GM12891 (cell line): ENCODE results near the gene ZBTB4.

Source experiments
- PAX5 ChIP-seq: IDR thresholded peaks from 2 replicates; pipeline ENCODE4 v1.6.1; 2011; ENCODE audit warnings: low read length, moderate library complexity, mild to moderate bottlenecking; ENCODE audit not compliant: insufficient read depth, severe bottlenecking
- POLR2A ChIP-seq: IDR thresholded peaks from 2 replicates; pipeline ENCODE4 v1.6.1; 2011; ENCODE audit warnings: low read depth, low read length, control low read depth
- POLR2AphosphoS5 ChIP-seq: IDR thresholded peaks from 2 replicates; pipeline ENCODE4 v1.6.1; 2011; ENCODE audit warnings: low read depth, low read length, control low read depth
- SPI1 ChIP-seq: IDR thresholded peaks from 2 replicates; pipeline ENCODE4 v1.6.1; 2011; ENCODE audit warnings: low read depth, low read length, control low read depth
- TAF1 ChIP-seq: IDR thresholded peaks from 2 replicates; pipeline ENCODE4 v1.6.1; 2011; ENCODE audit warnings: low read depth, low read length, control low read depth

DNA sequence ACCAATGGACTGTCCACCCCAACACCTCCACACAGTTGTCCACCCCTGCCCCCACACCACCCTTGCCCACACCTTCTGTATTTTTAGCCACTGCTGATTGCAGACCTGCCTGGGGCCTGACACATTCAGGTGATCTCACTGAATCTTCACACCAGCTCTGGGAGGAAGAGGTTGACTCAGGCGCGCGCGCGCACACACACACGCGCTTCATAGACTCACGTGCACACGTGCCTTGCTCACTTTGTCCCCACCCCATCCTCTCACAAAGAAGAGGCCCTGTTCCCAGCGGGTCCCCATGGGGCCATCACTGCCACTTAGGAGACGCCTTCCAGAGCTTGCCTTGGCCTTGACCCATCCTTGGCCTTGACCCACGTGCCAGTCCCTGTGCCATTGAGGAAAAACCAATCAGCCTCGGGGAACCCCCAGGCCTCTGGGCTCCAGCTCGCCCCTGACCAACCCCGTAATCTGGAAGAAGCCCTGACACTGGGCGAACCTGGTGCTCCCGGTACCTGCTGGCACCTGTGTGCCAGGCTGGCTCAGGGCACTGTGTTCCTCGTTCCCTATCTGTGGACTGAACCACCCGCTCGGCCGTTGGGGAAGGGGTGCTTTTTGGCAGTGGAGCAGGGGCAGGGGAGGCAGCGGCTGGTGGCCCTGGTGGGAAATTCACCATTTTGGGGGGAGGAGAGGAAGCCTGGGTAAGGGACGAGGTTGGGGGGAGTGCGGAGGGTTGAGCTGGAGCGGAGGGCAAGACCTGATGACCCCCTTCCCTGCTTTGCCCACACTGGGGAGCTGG, 68.6 kb downstream of the ZBTB4 start:
- TF ChIP-seq TAF1 (no peak), POLR2AphosphoS5 (no peak), POLR2A (no peak), PAX5 (no peak), SPI1 (no peak)
